ENCODE data around the gene MRPL53. TPM values are rescaled to one million over a fixed set of nuclear protein-coding genes. Genes with fewer than 3 reads are reported as not detected.
A peak's percentile ranks its signal among the peaks of the same experiment; 100 is the strongest.

Gene MRPL53
- total and polyA plus RNA-seq, 2 of the 13 experiments (the other 11 are each of a cell fraction or from before 2014, with no cell fraction given), result 34.3 to 51.9 TPM

DNA sequence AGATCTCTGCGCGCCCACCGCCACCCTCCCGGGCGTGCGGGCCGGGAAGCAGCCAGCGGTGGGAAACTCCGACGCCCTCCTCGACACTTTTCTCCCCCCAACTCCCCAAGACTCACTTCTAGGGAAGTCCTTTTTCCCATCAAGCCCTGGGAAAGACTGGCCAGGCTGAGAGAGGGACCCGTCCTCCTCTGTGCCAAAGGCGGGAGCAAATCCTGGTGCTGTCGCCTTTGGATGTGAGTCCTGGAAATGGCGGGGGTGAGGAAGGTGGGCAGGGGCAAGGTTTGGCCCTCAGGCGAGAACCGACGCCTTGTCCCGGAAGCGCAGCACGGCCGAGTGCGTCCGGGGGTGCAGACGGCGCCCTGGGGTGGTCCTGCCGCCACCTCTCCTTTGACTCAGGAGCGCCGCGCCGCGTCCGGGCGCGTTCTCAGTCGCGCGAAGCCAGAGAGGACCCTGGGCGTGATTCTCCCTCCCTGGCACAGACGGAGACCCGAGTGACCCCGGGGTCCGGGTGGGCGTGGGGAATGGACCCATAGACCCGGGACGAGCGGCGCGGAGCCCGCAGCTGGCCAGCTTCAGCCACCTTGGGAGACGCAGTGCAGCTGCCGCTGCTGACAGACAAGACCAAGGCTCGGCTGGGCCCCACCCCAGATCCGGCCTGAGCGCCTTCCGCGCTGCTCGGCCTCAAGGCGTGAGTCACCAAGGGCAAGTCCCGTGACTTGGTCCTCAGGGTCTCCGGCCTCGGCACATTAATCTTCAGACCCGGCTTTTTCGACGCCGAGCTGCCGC is 30.4 kb upstream of the MRPL53 start (continued):
- TF ChIP-seq, protein P1, sequence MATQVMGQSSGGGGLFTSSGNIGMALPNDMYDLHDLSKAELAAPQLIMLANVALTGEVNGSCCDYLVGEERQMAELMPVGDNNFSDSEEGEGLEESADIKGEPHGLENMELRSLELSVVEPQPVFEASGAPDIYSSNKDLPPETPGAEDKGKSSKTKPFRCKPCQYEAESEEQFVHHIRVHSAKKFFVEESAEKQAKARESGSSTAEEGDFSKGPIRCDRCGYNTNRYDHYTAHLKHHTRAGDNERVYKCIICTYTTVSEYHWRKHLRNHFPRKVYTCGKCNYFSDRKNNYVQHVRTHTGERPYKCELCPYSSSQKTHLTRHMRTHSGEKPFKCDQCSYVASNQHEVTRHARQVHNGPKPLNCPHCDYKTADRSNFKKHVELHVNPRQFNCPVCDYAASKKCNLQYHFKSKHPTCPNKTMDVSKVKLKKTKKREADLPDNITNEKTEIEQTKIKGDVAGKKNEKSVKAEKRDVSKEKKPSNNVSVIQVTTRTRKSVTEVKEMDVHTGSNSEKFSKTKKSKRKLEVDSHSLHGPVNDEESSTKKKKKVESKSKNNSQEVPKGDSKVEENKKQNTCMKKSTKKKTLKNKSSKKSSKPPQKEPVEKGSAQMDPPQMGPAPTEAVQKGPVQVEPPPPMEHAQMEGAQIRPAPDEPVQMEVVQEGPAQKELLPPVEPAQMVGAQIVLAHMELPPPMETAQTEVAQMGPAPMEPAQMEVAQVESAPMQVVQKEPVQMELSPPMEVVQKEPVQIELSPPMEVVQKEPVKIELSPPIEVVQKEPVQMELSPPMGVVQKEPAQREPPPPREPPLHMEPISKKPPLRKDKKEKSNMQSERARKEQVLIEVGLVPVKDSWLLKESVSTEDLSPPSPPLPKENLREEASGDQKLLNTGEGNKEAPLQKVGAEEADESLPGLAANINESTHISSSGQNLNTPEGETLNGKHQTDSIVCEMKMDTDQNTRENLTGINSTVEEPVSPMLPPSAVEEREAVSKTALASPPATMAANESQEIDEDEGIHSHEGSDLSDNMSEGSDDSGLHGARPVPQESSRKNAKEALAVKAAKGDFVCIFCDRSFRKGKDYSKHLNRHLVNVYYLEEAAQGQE (IDR thresholded peaks at IDR 0.05; ENCODE audit: borderline replicate concordance in 1 of 2, low read depth in 1 of 2, low read length in 2 of 2), result peak in 1 of 2 experiments; percentile 28; a peak in 1 of 4 replicates
- TF ChIP-seq POLR2AphosphoS5 (IDR thresholded peaks at IDR 0.05; ENCODE audit: low read depth, low read length) (no peak), CBFB (CRISPR knock-in tag; IDR thresholded peaks at IDR 0.05) (peak; percentile 57; the same call in 1 of the 2 replicates), TOE1 (CRISPR knock-in tag; IDR thresholded peaks at IDR 0.05) (no peak), ZNF292 (CRISPR knock-in tag; IDR thresholded peaks at IDR 0.05; ENCODE audit: borderline replicate concordance, low read depth) (peak; percentile 54), NCOA5 (CRISPR knock-in tag; IDR thresholded peaks at IDR 0.05) (peak; percentile 70; the same call in 1 of the 2 replicates), GATAD2A (CRISPR knock-in tag; IDR thresholded peaks at IDR 0.05) (peak; percentile 69), HMG20B (CRISPR knock-in tag; conservative IDR thresholded peaks at IDR 0.05) (no peak), HIC2 (CRISPR knock-in tag; IDR thresholded peaks at IDR 0.05; ENCODE audit: low read depth) (peak; percentile 65; the same call in 1 of the 2 replicates), MAX (IDR thresholded peaks at IDR 0.05) (no peak), ZNF891 (CRISPR knock-in tag; IDR thresholded peaks at IDR 0.05) (peak; percentile 70; the same call in 1 of the 2 replicates), MYNN (CRISPR knock-in tag; IDR thresholded peaks at IDR 0.05; ENCODE audit: low read depth) (no peak), TMF1 (CRISPR knock-in tag; IDR thresholded peaks at IDR 0.05; ENCODE audit: low read depth) (peak; percentile 60; the same call in 1 of the 2 replicates), FOSL1 (CRISPR knock-in tag; IDR thresholded peaks at IDR 0.05; ENCODE audit: borderline replicate concordance) (0 out of 2 replicates have a peak, but pooled peaks have one; percentile 57), SMARCC2 (IDR thresholded peaks at IDR 0.05) (no peak), MXD1 (CRISPR knock-in tag; IDR thresholded peaks at IDR 0.05) (peak; percentile 69), ZNF329 (CRISPR knock-in tag; IDR thresholded peaks at IDR 0.05; ENCODE audit: low read depth) (peak; percentile 55; the same call in 1 of the 2 replicates), MYC (CRISPR knock-in tag; IDR thresholded peaks at IDR 0.05; ENCODE audit: borderline replicate concordance) (peak; percentile 38; the same call in 1 of the 2 replicates), SATB2 (CRISPR knock-in tag; IDR thresholded peaks at IDR 0.05) (0 out of 2 replicates have a peak, but pooled peaks have one; percentile 25), NFE2L2 (IDR thresholded peaks at IDR 0.05; ENCODE audit: low read length) (no peak)
- TF ChIP-seq, protein P2, sequence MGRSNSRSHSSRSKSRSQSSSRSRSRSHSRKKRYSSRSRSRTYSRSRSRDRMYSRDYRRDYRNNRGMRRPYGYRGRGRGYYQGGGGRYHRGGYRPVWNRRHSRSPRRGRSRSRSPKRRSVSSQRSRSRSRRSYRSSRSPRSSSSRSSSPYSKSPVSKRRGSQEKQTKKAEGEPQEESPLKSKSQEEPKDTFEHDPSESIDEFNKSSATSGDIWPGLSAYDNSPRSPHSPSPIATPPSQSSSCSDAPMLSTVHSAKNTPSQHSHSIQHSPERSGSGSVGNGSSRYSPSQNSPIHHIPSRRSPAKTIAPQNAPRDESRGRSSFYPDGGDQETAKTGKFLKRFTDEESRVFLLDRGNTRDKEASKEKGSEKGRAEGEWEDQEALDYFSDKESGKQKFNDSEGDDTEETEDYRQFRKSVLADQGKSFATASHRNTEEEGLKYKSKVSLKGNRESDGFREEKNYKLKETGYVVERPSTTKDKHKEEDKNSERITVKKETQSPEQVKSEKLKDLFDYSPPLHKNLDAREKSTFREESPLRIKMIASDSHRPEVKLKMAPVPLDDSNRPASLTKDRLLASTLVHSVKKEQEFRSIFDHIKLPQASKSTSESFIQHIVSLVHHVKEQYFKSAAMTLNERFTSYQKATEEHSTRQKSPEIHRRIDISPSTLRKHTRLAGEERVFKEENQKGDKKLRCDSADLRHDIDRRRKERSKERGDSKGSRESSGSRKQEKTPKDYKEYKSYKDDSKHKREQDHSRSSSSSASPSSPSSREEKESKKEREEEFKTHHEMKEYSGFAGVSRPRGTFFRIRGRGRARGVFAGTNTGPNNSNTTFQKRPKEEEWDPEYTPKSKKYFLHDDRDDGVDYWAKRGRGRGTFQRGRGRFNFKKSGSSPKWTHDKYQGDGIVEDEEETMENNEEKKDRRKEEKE (IDR thresholded peaks at IDR 0.05), result no peak

Data from HepG2 (cell line).